ENCODE data around the gene PTPN22.

GRCh38 chr1:113858418-113858817 is 13.1 kb downstream of the PTPN22 start:
- TF ChIP-seq CTCF (IDR thresholded peaks at IDR 0.05) (no peak), POLR2A (IDR thresholded peaks at IDR 0.05) (no peak)

Data from sigmoid colon (tissue), 3 donors.